HL-60/S4 (cell line): ENCODE data around the gene MLIP.
"Not testable (repeated sequence)": the region's sequence is repeated elsewhere in the genome, so short reads cannot be mapped to it uniquely, and the experiment has no call there.

Experiments
- in situ Hi-C: fragments of 300-500 bp; cut with MboI; formaldehyde crosslinking; loops from 2 replicates; pipeline ENCODE4 v1.14.3; 2022; ENCODE audit warnings: low sequenced_read_pairs

The MLIP gene

GRCh38 chr6:54111341-54112045, at the start of gene MLIP:
MLIP (plus strand) TSS chr6:54111443; CDS start chr6:54111480, 37 bp downstream.
- in situ Hi-C loops: no loop called here

GRCh38 chr6:54063228-54063539, 48.1 kb upstream of the MLIP start:
- in situ Hi-C loops: no loop called here

DNA sequence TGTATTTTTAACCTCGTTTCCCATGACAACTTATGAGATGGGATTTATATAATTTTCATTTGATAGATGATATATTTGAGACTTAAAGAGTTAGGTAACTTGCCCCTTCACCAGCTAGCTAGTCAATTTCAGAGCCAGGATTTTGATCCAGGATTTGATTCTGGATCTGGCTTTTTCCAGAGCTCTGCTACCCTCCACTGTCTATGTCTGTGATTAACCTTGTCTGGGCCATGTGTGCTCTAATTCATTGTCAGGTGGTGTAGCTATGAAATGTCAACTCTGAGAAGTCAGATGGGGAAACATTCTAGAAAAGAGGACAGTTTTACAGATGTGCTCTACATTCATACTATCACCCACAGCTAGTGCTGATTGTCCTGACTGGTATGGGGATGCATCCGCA, 42.5 kb upstream of the MLIP start:
- in situ Hi-C loops: no loop called here

DNA sequence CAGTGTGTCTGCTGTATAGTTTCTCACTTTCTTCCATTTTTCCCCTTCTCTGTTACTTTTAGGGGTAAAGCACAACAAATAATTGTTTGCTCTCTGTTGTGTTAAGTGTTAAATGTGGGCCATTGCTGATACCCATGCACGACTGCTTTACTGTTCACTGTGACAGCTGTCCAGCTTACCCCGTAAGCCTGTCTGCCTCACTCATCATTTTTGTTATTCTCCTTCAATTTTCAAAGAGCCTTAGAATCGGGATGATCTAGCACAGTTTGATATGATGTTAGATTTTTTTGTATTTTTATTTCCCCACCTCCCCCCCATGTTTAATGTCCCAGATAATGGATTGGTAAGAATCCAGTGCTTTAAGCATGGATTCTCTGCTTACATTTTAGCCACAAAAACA, 41.2 kb upstream of the MLIP start:
- in situ Hi-C loops: no loop called here

DNA sequence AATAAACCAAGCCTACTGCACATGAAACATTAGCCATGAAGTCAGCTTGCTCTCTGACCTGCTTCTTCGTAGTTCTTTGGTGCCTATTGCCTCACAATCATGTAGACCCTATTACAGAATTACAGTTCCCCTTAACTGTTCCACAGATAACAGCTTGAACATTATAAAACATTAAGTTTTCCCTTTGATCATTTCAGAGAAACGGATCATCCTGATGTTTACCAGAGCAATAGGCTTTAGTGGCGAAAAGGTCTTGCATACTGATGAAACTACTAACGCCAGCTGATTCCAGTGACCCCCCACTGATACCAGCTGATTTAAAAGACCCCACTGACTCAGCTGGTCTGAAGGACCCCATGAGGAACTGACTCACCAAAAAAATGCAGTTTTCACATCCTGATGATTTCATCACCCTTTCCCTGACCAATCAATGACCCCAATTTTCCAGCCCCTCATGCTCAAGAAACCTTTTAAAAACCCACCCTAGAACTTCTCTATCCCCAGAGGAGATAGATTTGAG, 39.4 kb upstream of the MLIP start:
- in situ Hi-C loops: no loop called here

- in situ Hi-C loops: no loop called here
Measured at GRCh38 chr6:54072635-54073313, 38.5 kb upstream of the MLIP start.

GRCh38 chr6:54073487-54073886, 37.8 kb upstream of the MLIP start:
- in situ Hi-C loops: no loop called here

DNA sequence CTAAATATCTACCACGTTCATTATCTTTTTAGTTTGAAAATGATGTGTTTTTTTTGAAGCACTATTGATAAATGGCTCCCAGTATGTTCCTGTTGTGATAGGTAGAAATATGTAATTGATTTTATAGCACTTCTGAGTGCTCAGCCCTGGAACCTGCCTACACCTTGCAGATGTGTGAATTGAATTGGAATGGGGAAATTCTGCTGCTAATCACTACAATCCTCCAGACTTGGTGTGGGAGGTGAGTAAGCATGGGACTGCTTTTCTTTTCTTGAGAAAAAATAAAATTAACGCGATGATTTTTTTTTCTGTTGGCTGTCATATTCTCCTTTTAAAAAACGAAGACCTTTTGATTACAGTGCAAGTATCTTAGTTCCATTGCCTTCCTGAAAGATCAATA, 37.1 kb upstream of the MLIP start:
- in situ Hi-C loops: no loop called here

DNA sequence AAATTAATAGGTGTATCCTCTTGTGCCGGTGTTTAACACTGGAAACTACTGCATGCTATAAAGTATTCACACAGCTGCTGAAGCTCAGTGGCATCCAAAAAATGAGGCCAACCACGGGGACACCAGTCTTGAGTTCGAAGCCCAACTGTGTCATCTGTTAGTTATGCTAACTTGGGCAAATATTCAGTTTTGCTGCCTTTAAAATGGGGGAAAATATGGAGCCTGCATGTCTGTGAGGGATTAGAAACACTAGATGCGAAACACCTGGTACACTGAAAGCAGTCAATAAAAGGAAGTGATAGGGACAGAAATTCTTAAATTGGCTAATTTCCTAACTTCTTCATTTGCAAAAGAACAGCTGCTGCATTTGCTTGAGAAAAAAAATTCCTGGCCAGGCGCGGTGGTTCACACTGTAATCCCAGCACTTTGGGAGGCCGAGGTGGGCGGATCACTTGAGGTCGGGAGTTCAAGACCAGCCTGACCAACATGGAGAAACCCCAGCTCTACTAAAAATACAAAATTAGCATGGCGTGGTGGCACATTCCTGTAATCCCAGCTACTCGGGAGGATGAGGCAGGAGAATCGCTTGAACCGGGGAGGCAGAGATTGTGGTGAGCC, 36.6 kb upstream of the MLIP start:
- in situ Hi-C loops: no loop called here

GRCh38 chr6:54076159-54076789, 35.0 kb upstream of the MLIP start:
- in situ Hi-C loops: no loop called here

- in situ Hi-C loops: not testable (repeated sequence)
Measured at GRCh38 chr6:54081499-54081898, 29.7 kb upstream of the MLIP start.

- in situ Hi-C loops: no loop called here
Measured at GRCh38 chr6:54083287-54083686, 28.0 kb upstream of the MLIP start.

GRCh38 chr6:54084231-54084630, 27.0 kb upstream of the MLIP start:
- in situ Hi-C loops: no loop called here

GRCh38 chr6:54085047-54085446, 26.2 kb upstream of the MLIP start:
- in situ Hi-C loops: no loop called here

DNA sequence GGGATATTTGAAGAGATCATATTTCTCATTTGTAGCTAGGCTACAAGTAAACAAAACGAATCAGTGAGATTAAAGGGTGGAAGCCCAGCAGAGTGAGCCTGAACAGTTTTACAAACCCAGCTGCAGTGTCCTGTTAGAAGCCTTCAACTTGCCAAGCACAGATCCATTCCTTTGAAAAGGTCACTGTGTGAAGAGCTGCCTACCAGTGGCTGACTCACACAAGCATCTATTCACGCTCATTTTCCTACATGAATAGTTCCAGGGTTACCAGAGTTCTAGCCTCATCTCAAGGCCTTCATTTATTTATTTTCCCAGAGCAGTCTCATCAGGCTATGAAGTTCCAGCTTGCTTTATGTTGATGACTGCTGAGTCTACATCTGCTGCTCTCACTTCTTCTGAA, 25.7 kb upstream of the MLIP start:
- in situ Hi-C loops: no loop called here

DNA sequence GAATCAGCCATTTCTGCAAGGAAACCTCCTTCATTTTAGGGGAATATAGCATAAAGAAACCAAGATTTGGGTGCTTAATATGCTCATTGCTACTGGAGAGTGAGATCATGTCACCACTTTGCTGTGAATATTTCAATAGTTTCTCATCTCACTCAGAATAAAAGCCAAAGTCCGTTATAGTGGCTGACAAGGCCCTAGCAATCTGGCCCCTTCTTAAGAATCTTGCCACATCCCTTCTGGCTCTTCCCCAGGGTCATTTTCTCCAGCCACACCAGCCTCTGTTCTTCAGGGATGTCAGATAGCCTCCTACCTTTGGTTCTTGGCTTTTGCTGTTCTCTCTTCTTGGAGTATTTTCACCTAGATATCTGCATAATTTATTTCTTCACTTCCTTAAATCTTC, 24.8 kb upstream of the MLIP start:
- in situ Hi-C loops: no loop called here

DNA sequence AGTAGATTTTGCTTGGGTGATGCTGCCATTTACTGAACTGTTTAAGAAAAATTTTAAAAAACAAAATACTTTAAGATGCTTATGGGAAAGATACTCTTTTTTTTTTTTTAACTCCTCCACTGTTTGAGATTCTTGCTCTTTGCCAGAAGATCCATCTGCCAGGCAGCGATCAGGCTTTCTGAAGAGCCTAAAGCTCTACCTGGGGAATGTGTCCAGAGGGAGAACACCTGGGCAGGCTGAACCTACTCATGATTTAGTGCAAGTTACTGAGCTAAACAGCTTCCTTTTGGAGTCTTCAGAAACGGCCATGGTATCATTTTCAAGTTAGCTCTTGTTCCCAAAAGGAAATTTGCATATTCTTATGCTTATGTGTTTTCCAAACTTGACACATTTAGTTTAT, 23.5 kb upstream of the MLIP start:
- in situ Hi-C loops: no loop called here

DNA sequence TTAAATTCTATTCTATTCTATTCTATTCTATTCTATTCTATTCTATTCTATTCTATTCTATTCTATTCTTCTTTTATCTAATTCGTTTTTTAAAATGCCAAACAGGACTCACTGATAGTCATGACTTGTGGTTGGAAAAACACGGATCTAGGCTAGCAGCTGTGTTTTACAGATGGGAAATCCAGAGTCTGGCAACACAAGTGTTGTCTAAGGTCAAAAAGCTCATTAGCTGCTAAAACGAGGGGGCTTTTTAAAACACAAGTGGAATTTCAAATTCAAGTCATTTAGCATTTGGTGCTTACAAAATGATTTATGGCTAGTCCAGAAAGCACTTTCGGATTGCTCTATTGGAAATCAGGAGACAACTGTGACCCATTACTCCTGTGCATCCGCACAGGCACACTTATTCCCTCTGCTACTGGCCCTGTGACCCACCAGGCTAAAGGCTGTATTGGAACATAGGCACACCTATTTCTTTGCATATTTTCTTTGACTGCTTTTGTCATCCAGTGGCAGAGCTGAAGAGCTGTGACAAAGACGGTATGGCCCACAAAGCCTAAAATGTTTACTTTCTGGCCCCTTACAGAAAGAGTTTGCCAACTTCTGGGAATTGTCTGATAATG, 17.8 kb upstream of the MLIP start:
- in situ Hi-C loops: no loop called here

- in situ Hi-C loops: no loop called here
Measured at GRCh38 chr6:54094293-54094692, 16.9 kb upstream of the MLIP start.

- in situ Hi-C loops: no loop called here
Measured at GRCh38 chr6:54094786-54095185, 16.5 kb upstream of the MLIP start.

GRCh38 chr6:54095723-54096122, 15.5 kb upstream of the MLIP start:
- in situ Hi-C loops: no loop called here
